ENCODE data around the gene TET1. TPM values are rescaled to one million over a fixed set of nuclear protein-coding genes. Genes with fewer than 3 reads are reported as not detected.

The TET1 gene
- total RNA-seq, 1 experiment from 2014 or later: 2.7 TPM

DNA sequence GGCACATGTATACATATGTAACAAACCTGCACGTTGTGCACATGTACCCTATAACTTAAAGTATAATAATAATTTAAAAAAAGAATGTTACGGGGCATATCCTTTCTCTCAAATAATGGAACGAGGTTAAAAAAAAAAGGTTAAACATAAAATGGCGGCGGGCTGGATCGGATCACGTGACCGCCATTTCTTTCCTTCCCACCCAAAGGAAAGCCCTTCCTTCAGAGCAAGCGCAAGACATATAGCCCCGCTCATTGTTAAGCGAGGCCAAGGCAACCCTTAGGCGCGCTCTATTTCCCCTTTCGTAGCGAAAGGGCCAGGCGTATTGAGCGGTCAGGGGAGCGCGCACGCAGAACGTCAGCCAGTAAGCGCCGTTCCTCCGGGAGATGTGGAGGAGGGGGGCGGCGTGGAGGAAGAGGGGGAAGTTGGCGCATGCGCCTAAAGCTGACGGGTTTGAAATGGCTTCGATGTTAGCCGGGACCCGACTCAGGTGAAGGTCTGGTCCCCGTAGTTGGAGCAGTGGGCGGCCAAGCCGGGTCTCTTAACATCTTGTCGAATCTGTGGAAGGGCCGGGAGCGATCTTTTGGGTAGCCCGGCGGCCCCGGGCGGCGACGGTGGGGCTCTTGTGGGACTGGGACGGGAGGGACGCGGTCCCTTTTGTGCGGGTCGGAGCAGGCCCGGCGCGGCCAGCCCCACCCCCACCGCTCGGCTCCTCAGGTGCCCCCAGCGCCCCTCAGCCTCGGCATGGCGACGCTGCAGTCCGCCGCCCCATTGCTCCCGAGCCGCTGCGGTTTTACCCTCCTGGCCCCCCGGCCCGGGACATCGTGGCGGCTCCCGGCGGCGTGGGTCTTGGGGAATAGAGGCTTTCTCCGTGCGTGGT is 160.9 kb downstream of the TET1 start, which contains the start of gene CCAR1 (continued):
- TF ChIP-seq, protein P1, sequence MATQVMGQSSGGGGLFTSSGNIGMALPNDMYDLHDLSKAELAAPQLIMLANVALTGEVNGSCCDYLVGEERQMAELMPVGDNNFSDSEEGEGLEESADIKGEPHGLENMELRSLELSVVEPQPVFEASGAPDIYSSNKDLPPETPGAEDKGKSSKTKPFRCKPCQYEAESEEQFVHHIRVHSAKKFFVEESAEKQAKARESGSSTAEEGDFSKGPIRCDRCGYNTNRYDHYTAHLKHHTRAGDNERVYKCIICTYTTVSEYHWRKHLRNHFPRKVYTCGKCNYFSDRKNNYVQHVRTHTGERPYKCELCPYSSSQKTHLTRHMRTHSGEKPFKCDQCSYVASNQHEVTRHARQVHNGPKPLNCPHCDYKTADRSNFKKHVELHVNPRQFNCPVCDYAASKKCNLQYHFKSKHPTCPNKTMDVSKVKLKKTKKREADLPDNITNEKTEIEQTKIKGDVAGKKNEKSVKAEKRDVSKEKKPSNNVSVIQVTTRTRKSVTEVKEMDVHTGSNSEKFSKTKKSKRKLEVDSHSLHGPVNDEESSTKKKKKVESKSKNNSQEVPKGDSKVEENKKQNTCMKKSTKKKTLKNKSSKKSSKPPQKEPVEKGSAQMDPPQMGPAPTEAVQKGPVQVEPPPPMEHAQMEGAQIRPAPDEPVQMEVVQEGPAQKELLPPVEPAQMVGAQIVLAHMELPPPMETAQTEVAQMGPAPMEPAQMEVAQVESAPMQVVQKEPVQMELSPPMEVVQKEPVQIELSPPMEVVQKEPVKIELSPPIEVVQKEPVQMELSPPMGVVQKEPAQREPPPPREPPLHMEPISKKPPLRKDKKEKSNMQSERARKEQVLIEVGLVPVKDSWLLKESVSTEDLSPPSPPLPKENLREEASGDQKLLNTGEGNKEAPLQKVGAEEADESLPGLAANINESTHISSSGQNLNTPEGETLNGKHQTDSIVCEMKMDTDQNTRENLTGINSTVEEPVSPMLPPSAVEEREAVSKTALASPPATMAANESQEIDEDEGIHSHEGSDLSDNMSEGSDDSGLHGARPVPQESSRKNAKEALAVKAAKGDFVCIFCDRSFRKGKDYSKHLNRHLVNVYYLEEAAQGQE (IDR thresholded peaks at IDR 0.05; ENCODE audit: low read depth): no peak

DNA sequence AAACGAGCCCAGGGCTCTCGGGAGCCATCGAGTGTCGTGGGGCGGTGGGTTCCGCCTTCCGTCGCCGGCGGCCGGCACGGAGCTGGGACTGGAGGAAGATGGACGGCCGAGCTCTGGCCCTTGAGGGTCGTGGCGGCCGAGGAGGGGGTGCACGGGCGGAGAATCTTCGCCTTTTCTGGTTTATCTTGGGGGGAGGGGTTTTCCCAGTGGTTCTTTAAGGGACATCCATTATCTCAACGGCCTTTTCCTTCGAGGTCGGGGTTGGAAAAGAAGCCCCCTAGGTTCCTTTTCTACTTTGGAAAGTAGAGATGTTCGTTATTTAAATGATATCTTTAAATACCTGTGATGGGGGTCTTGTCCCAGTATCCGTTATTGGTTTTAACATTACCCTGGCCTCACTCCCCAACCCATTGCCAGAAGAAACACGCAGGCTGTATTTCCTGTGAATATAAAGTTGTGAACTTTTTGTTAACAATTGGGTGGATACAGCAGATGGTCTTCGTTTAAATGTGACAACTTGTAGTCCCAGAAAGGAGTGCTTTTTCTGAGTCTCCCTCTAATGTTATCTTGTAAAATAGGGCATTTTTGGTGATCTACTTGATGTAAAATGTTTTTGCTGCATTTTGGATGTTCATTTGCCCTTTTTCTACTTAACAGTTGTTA is 161.7 kb downstream of the TET1 start:
- Histone ChIP-seq H3K9me2 (ENCODE audit: insufficient read depth) (no peaks in the 10 kb centered on the region), H3K4me1 (ENCODE audit: control insufficient read depth in 1 of 2, insufficient read depth in 2 of 2, low read length in 2 of 2) (peaks cover 0 to 9% of the 10 kb centered on the region in 2 experiments; a peak in 2 of 4 replicates), H2AFZ (ENCODE audit: low read depth, low read length, poor library complexity, severe bottlenecking) (no peak overlapping the region), H3K27ac (ENCODE audit: low read depth, low read length) (peak overlapping the region; percentile 82), H3K79me2 (ENCODE audit: insufficient read depth, low read length) (peaks cover 54% of the 10 kb centered on the region), H3K36me3 (ENCODE audit: control insufficient read depth in 1 of 2, insufficient read depth in 2 of 2, low read length in 2 of 2) (peaks cover 12 to 14% of the 10 kb centered on the region in 2 experiments), H3K4me2 (ENCODE audit: low read length) (peak overlapping the region; percentile 79), H3K27me3 (ENCODE audit: insufficient read depth, low read length) (no peaks in the 10 kb centered on the region), H4K20me1 (ENCODE audit: insufficient read depth) (no peaks in the 10 kb centered on the region), H3K9ac (ENCODE audit: low read length) (peak overlapping the region; percentile 100), H3K4me3 (replicated peaks in 1 of 2; ENCODE audit: low read depth in 1 of 2, low read length in 2 of 2) (peak overlapping the region; percentile 91 to 94), H3K9me3 (ENCODE audit: control insufficient read depth in 1 of 2, insufficient read depth in 1 of 2, low read depth in 1 of 2, low read length in 2 of 2) (no peaks in the 10 kb centered on the region)
- ChIA-PET CTCF (interaction anchor here (0.6 kb wide), 1 partner anchor 28 kb away, joined by 3 read pairs; no protein-coding TSS in a partner anchor), POLR2A (interaction anchor here (1.1 to 1.2 kb wide), 2 partner anchors 30 to 167 kb away, joined by 3 to 4 read pairs; no protein-coding TSS in a partner anchor), RAD21 (ENCODE audit: low non-redundant PET in 1 of 2, low total read pairs in 2 of 2, uncharacterized antibody in 2 of 2, unreplicated experiment in 2 of 2) (interaction anchor here in 1 of 2 experiments (0.6 kb wide), 1 partner anchor 242 kb away, joined by 4 read pairs; no protein-coding TSS in a partner anchor)
- peak; percentile 26; the same call in 1 of the 2 replicates for ATAC-seq
- DNase-seq (ENCODE audit: low read depth, low spot score): no peak
- no peak for TF ChIP-seq ATF3 (IDR thresholded peaks at IDR 0.05)
- 0 out of 2 replicates have a peak, but pooled peaks have one; percentile 68 for TF ChIP-seq ZFX (IDR thresholded peaks at IDR 0.05)
- intact Hi-C loops (cut with micrococcal nuclease): loop anchor here (1.0 kb wide), 1 partner anchor 171 kb away; no protein-coding TSS in a partner anchor
- BruUV-seq (replicated peaks): no TSS peak

Data from HCT116 (cell line).